Testis (tissue), 2 donors: ENCODE measurements around the gene ZNF492.

Experiments
- CTCF ChIP-seq, 3 experiments: fragments of 450-650 bp in 2 of 3; fragments of 200-600 bp in 1 of 3; sonication (generic) in 1 of 3; IDR thresholded peaks; one replicate each; pipeline ENCODE4 v1.5.1; 2016 to 2019; ENCODE audit warnings: antibody characterized with exemption in 3 of 3, mild to moderate bottlenecking in 2 of 3, moderate library complexity in 1 of 3
- POLR2A ChIP-seq: fragments of 450-650 bp; IDR thresholded peaks from one replicate; pipeline ENCODE4 v1.6.1; 2017; ENCODE audit warnings: antibody characterized with exemption, mild to moderate bottlenecking, moderate library complexity

- no peak for TF ChIP-seq CTCF (IDR thresholded peaks at IDR 0.05)
- no peak for TF ChIP-seq POLR2A
These were observed 26.3 kb upstream of the ZNF492 start for GRCh38 chr19:22607653-22608430.
